HFF-Myc (cell line): ENCODE results near the gene SNW1.
A peak's percentile ranks its signal among the peaks of the same experiment; 100 is the strongest.

Experiments used
- DNase-seq: peaks from one replicate; pipeline ENCODE4 v3.0.0-alpha.2; 2011; ENCODE audit warnings: low read depth; ENCODE audit errors: extremely low read depth
- H3K4me3 ChIP-seq: replicated peaks from 2 replicates; pipeline ENCODE4 v1.5.1; 2011; ENCODE audit warnings: low read depth, mild to moderate bottlenecking, control low read depth, low read length
- TF ChIP-seq, protein P1 (sequence below): IDR thresholded peaks from 2 replicates; pipeline ENCODE4 v1.5.1; 2012; ENCODE audit warnings: mild to moderate bottlenecking, low read depth, low read length, control low read depth; ENCODE audit errors: missing control alignments

Gene SNW1

GRCh38 chr14:77760381-77761204 lies at the start of gene SNW1:
SNW1 (minus strand) TSS chr14:77761156; CDS start chr14:77761127, 29 bp downstream.
- TF ChIP-seq, protein P1, sequence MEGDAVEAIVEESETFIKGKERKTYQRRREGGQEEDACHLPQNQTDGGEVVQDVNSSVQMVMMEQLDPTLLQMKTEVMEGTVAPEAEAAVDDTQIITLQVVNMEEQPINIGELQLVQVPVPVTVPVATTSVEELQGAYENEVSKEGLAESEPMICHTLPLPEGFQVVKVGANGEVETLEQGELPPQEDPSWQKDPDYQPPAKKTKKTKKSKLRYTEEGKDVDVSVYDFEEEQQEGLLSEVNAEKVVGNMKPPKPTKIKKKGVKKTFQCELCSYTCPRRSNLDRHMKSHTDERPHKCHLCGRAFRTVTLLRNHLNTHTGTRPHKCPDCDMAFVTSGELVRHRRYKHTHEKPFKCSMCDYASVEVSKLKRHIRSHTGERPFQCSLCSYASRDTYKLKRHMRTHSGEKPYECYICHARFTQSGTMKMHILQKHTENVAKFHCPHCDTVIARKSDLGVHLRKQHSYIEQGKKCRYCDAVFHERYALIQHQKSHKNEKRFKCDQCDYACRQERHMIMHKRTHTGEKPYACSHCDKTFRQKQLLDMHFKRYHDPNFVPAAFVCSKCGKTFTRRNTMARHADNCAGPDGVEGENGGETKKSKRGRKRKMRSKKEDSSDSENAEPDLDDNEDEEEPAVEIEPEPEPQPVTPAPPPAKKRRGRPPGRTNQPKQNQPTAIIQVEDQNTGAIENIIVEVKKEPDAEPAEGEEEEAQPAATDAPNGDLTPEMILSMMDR, result no peak
- DNase-seq, result peak; percentile 83
- peak within 1 kb of the TSS; percentile 94 for H3K4me3 ChIP-seq

GRCh38 chr14:77809011-77809410 lies 48.1 kb upstream of the SNW1 start:
- no peak for DNase-seq
- no peak overlapping the region for H3K4me3 ChIP-seq
- TF ChIP-seq, protein P1, result no peak

GRCh38 chr14:77808250-77808649 lies 47.3 kb upstream of the SNW1 start:
- TF ChIP-seq, protein P1, result no peak

GRCh38 chr14:77805706-77806105 lies 44.8 kb upstream of the SNW1 start:
- TF ChIP-seq, protein P1, result no peak
- H3K4me3 ChIP-seq, result no peak overlapping the region
- no peak for DNase-seq

More at GRCh38 chr14:77808250-77808649, 47.3 kb upstream of the SNW1 start:
- no peak overlapping the region for H3K4me3 ChIP-seq
- no peak for DNase-seq

GRCh38 chr14:77804592-77804991 lies 43.6 kb upstream of the SNW1 start:
- no peak for DNase-seq
- TF ChIP-seq, protein P1, result peak; percentile 43
- no peak overlapping the region for H3K4me3 ChIP-seq

GRCh38 chr14:77800814-77801213 lies 39.9 kb upstream of the SNW1 start:
- H3K4me3 ChIP-seq, result peak overlapping the region; percentile 59
- DNase-seq, result no peak
- TF ChIP-seq, protein P1, result no peak
